Measurements from ENCODE around the gene UPP2. TPM values are rescaled to one million over a fixed set of nuclear protein-coding genes. Genes with fewer than 3 reads are reported as not detected.

The UPP2 gene
- total and polyA plus RNA-seq, 2 experiments from 2014 or later, result not detected

- Histone ChIP-seq H3K9ac (no peak overlapping the region), H3K27ac (no peak overlapping the region), H3K4me1 (ENCODE audit: insufficient read depth) (no peaks in the 10 kb centered on the region), H2AFZ (no peak overlapping the region), H3K79me2 (ENCODE audit: insufficient read depth) (no peaks in the 10 kb centered on the region), H4K20me1 (ENCODE audit: insufficient read depth) (no peaks in the 10 kb centered on the region; the same call in 1 of the 2 replicates), H3K4me3 (no peak overlapping the region), H3K9me3 (ENCODE audit: low read depth) (no peaks in the 10 kb centered on the region), H3K4me2 (ENCODE audit: unreplicated experiment) (no peak overlapping the region), H3F3A (ENCODE audit: insufficient read depth) (no peaks in the 10 kb centered on the region), H3K36me3 (ENCODE audit: low read depth) (no peaks in the 10 kb centered on the region), H3K27me3 (replicated peaks; ENCODE audit: insufficient read depth) (no peaks in the 10 kb centered on the region; the same call in 1 of the 2 replicates), H3K9me2 (ENCODE audit: insufficient read depth) (no peaks in the 10 kb centered on the region)
- in situ Hi-C loops (cut with MboI), result no loop called here
- TF ChIP-seq EZH2 (IDR thresholded peaks at IDR 0.05; ENCODE audit: insufficient read depth, poor library complexity, severe bottlenecking), result no peak
- no peak for TF ChIP-seq EZH2phosphoT487 (IDR thresholded peaks at IDR 0.05; ENCODE audit: insufficient read depth, low read depth)
- DNase-seq, result no peak
- WGBS, 2 experiments (ENCODE audit: low coverage in 1 of 2, low lambda C conversion rate in 2 of 2, missing lambda C conversion rate in 2 of 2), result 34 to 45% methylated on average over 5 of the region's 5 CpGs
Observed at GRCh38 chr2:158125756-158126498, 24.3 kb downstream of the UPP2 start.

GRCh38 chr2:158127380-158127804 lies 25.7 kb downstream of the UPP2 start:
- TF ChIP-seq EZH2phosphoT487 (IDR thresholded peaks at IDR 0.05; ENCODE audit: insufficient read depth, low read depth) (no peak), EZH2 (IDR thresholded peaks at IDR 0.05; ENCODE audit: insufficient read depth, poor library complexity, severe bottlenecking) (no peak)

GRCh38 chr2:158128168-158128973 lies 26.7 kb downstream of the UPP2 start:
- no peaks in the 10 kb centered on the region for H4K20me1 ChIP-seq (ENCODE audit: insufficient read depth)
- no peak overlapping the region for H3K4me3 ChIP-seq
- no peak overlapping the region for H3K27ac ChIP-seq
- H3K4me2 ChIP-seq (ENCODE audit: unreplicated experiment), result no peak overlapping the region
- H3K4me1 ChIP-seq (ENCODE audit: insufficient read depth), result no peaks in the 10 kb centered on the region
- no peaks in the 10 kb centered on the region for H3K79me2 ChIP-seq (ENCODE audit: insufficient read depth)
- H2AFZ ChIP-seq, result no peak overlapping the region
- in situ Hi-C loops (cut with MboI), result no loop called here
- no peak overlapping the region for H3K9ac ChIP-seq
- no peaks in the 10 kb centered on the region for H3K9me2 ChIP-seq (ENCODE audit: insufficient read depth)
- no peaks in the 10 kb centered on the region for H3K9me3 ChIP-seq (ENCODE audit: low read depth)
- WGBS, 2 experiments (ENCODE audit: low coverage in 1 of 2, low lambda C conversion rate in 2 of 2, missing lambda C conversion rate in 2 of 2), result 0% methylated on average over 2 of the region's 2 CpGs
- H3K27me3 ChIP-seq (replicated peaks; ENCODE audit: insufficient read depth), result no peaks in the 10 kb centered on the region; the same call in 1 of the 2 replicates
- DNase-seq, result no peak
- no peaks in the 10 kb centered on the region for H3F3A ChIP-seq (ENCODE audit: insufficient read depth)
- TF ChIP-seq EZH2 (IDR thresholded peaks at IDR 0.05; ENCODE audit: insufficient read depth, poor library complexity, severe bottlenecking), result no peak
- no peak for TF ChIP-seq EZH2phosphoT487 (IDR thresholded peaks at IDR 0.05; ENCODE audit: insufficient read depth, low read depth)
- H3K36me3 ChIP-seq (ENCODE audit: low read depth), result no peaks in the 10 kb centered on the region

More at GRCh38 chr2:158127380-158127804, 25.7 kb downstream of the UPP2 start:
- Histone ChIP-seq H3K9me2 (ENCODE audit: insufficient read depth) (no peaks in the 10 kb centered on the region), H3K36me3 (ENCODE audit: low read depth) (no peaks in the 10 kb centered on the region), H3K4me1 (ENCODE audit: insufficient read depth) (no peaks in the 10 kb centered on the region), H3F3A (ENCODE audit: insufficient read depth) (no peaks in the 10 kb centered on the region), H3K9me3 (ENCODE audit: low read depth) (no peaks in the 10 kb centered on the region), H3K4me2 (ENCODE audit: unreplicated experiment) (no peak overlapping the region), H3K27me3 (replicated peaks; ENCODE audit: insufficient read depth) (no peaks in the 10 kb centered on the region; the same call in 1 of the 2 replicates), H3K4me3 (no peak overlapping the region), H4K20me1 (ENCODE audit: insufficient read depth) (no peaks in the 10 kb centered on the region), H2AFZ (no peak overlapping the region), H3K27ac (no peak overlapping the region), H3K79me2 (ENCODE audit: insufficient read depth) (no peaks in the 10 kb centered on the region), H3K9ac (no peak overlapping the region)
- WGBS, 2 experiments (ENCODE audit: low coverage in 1 of 2, low lambda C conversion rate in 2 of 2, missing lambda C conversion rate in 2 of 2), result 0 to 2% methylated on average over 1 of the region's 1 CpG
- DNase-seq, result no peak
- in situ Hi-C loops (cut with MboI), result no loop called here

- Histone ChIP-seq H2AFZ (no peak overlapping the region), H3K4me3 (no peak overlapping the region), H3K4me2 (ENCODE audit: unreplicated experiment) (no peak overlapping the region), H3K4me1 (ENCODE audit: insufficient read depth) (no peaks in the 10 kb centered on the region), H3K9me3 (ENCODE audit: low read depth) (no peaks in the 10 kb centered on the region), H3K79me2 (ENCODE audit: insufficient read depth) (no peaks in the 10 kb centered on the region), H3F3A (ENCODE audit: insufficient read depth) (no peaks in the 10 kb centered on the region), H4K20me1 (ENCODE audit: insufficient read depth) (no peaks in the 10 kb centered on the region), H3K9ac (no peak overlapping the region), H3K36me3 (ENCODE audit: low read depth) (no peaks in the 10 kb centered on the region), H3K27me3 (replicated peaks; ENCODE audit: insufficient read depth) (no peaks in the 10 kb centered on the region; the same call in 1 of the 2 replicates), H3K9me2 (ENCODE audit: insufficient read depth) (no peaks in the 10 kb centered on the region), H3K27ac (no peak overlapping the region)
- no peak for DNase-seq
- TF ChIP-seq EZH2phosphoT487 (IDR thresholded peaks at IDR 0.05; ENCODE audit: insufficient read depth, low read depth) (no peak), EZH2 (IDR thresholded peaks at IDR 0.05; ENCODE audit: insufficient read depth, poor library complexity, severe bottlenecking) (no peak)
- 22 to 25% methylated on average over 5 of the region's 5 CpGs for WGBS, 2 experiments (ENCODE audit: low coverage in 1 of 2, low lambda C conversion rate in 2 of 2, missing lambda C conversion rate in 2 of 2)
- in situ Hi-C loops (cut with MboI), result no loop called here
Observed at GRCh38 chr2:158129037-158129436, 27.4 kb downstream of the UPP2 start.
